OCI-M2 (cell line): Measurements from ENCODE around the gene ZNF362.
"Not testable (repeated sequence)": the region's sequence is repeated elsewhere in the genome, so short reads cannot be mapped to it uniquely, and the experiment has no call there.

Experiments used
- DNase-seq: peaks from one replicate; lab custom pipeline; 2025; ENCODE audit not compliant: unreplicated experiment; lab: John Stamatoyannopoulos, UW

The ZNF362 gene

GRCh38 chr1:33302325-33302724, 46.0 kb downstream of the ZNF362 start:
- no peak for DNase-seq

- no peak for DNase-seq
Observed at GRCh38 chr1:33305016-33305415, 48.7 kb downstream of the ZNF362 start.

- DNase-seq, result no peak
Observed at GRCh38 chr1:33305816-33306652, 49.7 kb downstream of the ZNF362 start.

- DNase-seq, result no peak
Observed at GRCh38 chr1:33306653-33307493, 50.6 kb downstream of the ZNF362 start.

- no peak for DNase-seq
Observed at GRCh38 chr1:33307494-33307864, 51.2 kb downstream of the ZNF362 start.

GRCh38 chr1:33309351-33309750, 53.1 kb downstream of the ZNF362 start:
- not testable (repeated sequence) for DNase-seq

GRCh38 chr1:33310702-33311101, 54.4 kb downstream of the ZNF362 start:
- DNase-seq, result no peak

GRCh38 chr1:33311706-33312412, 55.6 kb downstream of the ZNF362 start:
- DNase-seq, result no peak

- no peak for DNase-seq
Observed at GRCh38 chr1:33312413-33312749, 56.1 kb downstream of the ZNF362 start.

GRCh38 chr1:33314416-33314815, 58.1 kb downstream of the ZNF362 start:
- DNase-seq, result no peak

GRCh38 chr1:33316601-33317000, 60.3 kb downstream of the ZNF362 start:
- DNase-seq, result no peak

- DNase-seq, result no peak
Observed at GRCh38 chr1:33317354-33317753, 61.1 kb downstream of the ZNF362 start.

GRCh38 chr1:33317946-33318345, 61.7 kb downstream of the ZNF362 start:
- no peak for DNase-seq

- no peak for DNase-seq
Observed at GRCh38 chr1:33319186-33319948, 63.1 kb downstream of the ZNF362 start.

GRCh38 chr1:33319949-33320618, 63.8 kb downstream of the ZNF362 start:
- no peak for DNase-seq

- DNase-seq, result no peak
Observed at GRCh38 chr1:33320619-33321165, 64.4 kb downstream of the ZNF362 start, which contains the start of gene A3GALT2. Gene A3GALT2 (minus strand): TSS chr1:33321098. CDS start chr1:33321098, 0 bp downstream.

GRCh38 chr1:33321178-33321577, 64.9 kb downstream of the ZNF362 start:
- no peak for DNase-seq

GRCh38 chr1:33322109-33322508, 65.8 kb downstream of the ZNF362 start:
- no peak for DNase-seq

GRCh38 chr1:33322870-33323585, 66.7 kb downstream of the ZNF362 start:
- DNase-seq, result no peak
